Measurements from ENCODE around the gene GLA. TPM values are rescaled to one million over a fixed set of nuclear protein-coding genes. Genes with fewer than 3 reads are reported as not detected.

GLA gene
- total and polyA plus RNA-seq, 2 of the 13 experiments (the other 11 are each of a cell fraction or from before 2014, with no cell fraction given): 31.4 to 59.3 TPM

- no peaks in the 10 kb centered on the region for H3K79me2 ChIP-seq (ENCODE audit: insufficient read depth, low read length)
- intact Hi-C loops (cut with micrococcal nuclease; ENCODE audit: unreplicated experiment) (no loop called here), in situ Hi-C loops (cut with HindIII; ENCODE audit: extremely low pct_ligation_motif_present, low pct_unique_long_range_greater_than_20kb) (no loop called here)
- no peak for FAIRE-seq
- 95% methylated on average over 4 of the region's 4 CpGs for WGBS (ENCODE audit: low lambda C conversion rate)
- ChIA-PET POLR2A (interaction anchor here (0.6 kb wide), 1 partner anchor 202 kb away, joined by 3 read pairs; no protein-coding TSS in a partner anchor), CTCF (ENCODE audit: low intra/inter-chr PET ratio, low total read pairs) (no interaction called here)
- no peaks in the 10 kb centered on the region for H4K20me1 ChIP-seq (ENCODE audit: insufficient read depth, low read length)
- H3K9ac ChIP-seq (ENCODE audit: insufficient read depth, low read depth, low read length): no peak overlapping the region
- H3K4me1 ChIP-seq (ENCODE audit: insufficient read depth, low read length): peaks cover 12% of the 10 kb centered on the region
- H3K4me3 ChIP-seq (replicated peaks in 1 of 3; ENCODE audit: insufficient read depth in 1 of 3, low read depth in 2 of 3, low read length in 3 of 3): no peak overlapping the region
- DNase-seq (ENCODE audit: low spot score): no peak
- H2AFZ ChIP-seq (ENCODE audit: low read length): no peak overlapping the region
- no peak overlapping the region for H3K4me2 ChIP-seq (ENCODE audit: low read depth, low read length)
- no TSS peak for BruUV-seq (replicated peaks)
- no peak overlapping the region for H3K27ac ChIP-seq (ENCODE audit: extremely low read length, insufficient read depth, low read length)
- no peaks in the 10 kb centered on the region for H3K27me3 ChIP-seq (ENCODE audit: control insufficient read depth in 1 of 2, insufficient read depth in 2 of 2, low read length in 2 of 2)
- ATAC-seq: peak; percentile 54
- H3K36me3 ChIP-seq (replicated peaks in 1 of 2; ENCODE audit: control insufficient read depth in 1 of 2, insufficient read depth in 2 of 2, low read length in 2 of 2): peaks cover 2 to 11% of the 10 kb centered on the region in 2 experiments; a peak in 1 of 5 replicates
- H3K9me3 ChIP-seq (ENCODE audit: low read length): no peaks in the 10 kb centered on the region
- no peak for TF ChIP-seq GPBP1L1 (CRISPR knock-in tag; IDR thresholded peaks at IDR 0.05)
- TF ChIP-seq KDM6A (CRISPR knock-in tag; IDR thresholded peaks at IDR 0.05; ENCODE audit: low read depth): no peak
- TF ChIP-seq ZBTB8A (CRISPR knock-in tag; IDR thresholded peaks at IDR 0.05; ENCODE audit: borderline replicate concordance, low read depth): no peak
- no peak for TF ChIP-seq SALL1 (CRISPR knock-in tag; IDR thresholded peaks at IDR 0.05)
- TF ChIP-seq ZBTB1 (CRISPR knock-in tag; IDR thresholded peaks at IDR 0.05; ENCODE audit: borderline replicate concordance): no peak
- no peak for TF ChIP-seq ZBTB26 (CRISPR knock-in tag; IDR thresholded peaks at IDR 0.05; ENCODE audit: borderline replicate concordance)
- no peak for TF ChIP-seq DDIT3 (CRISPR knock-in tag; IDR thresholded peaks at IDR 0.05)
- TF ChIP-seq MBNL3 (CRISPR knock-in tag; conservative IDR thresholded peaks at IDR 0.05): no peak
- no peak for TF ChIP-seq ZSCAN29 (CRISPR knock-in tag; conservative IDR thresholded peaks at IDR 0.05)
- TF ChIP-seq EZH2 (conservative IDR thresholded peaks at IDR 0.05; ENCODE audit: low read depth, low read length): no peak
- no peak for TF ChIP-seq ZBTB4 (CRISPR knock-in tag; IDR thresholded peaks at IDR 0.05; ENCODE audit: borderline replicate concordance)
- TF ChIP-seq REXO4 (CRISPR knock-in tag; IDR thresholded peaks at IDR 0.05; ENCODE audit: borderline replicate concordance): no peak
- TF ChIP-seq CHD2 (IDR thresholded peaks at IDR 0.05; ENCODE audit: low read depth, low read length): no peak
- no peak for TF ChIP-seq KLF11 (CRISPR knock-in tag; IDR thresholded peaks at IDR 0.05)
- no peak for TF ChIP-seq ZNF687 (CRISPR knock-in tag; IDR thresholded peaks at IDR 0.05)
Observed at GRCh38 chrX:101397779-101398178, 9.9 kb downstream of the GLA start.

All from HepG2 (cell line).